ENCODE data around the gene PIBF1. TPM values are rescaled to one million over a fixed set of nuclear protein-coding genes. Genes with fewer than 3 reads are reported as not detected.

Gene PIBF1
- total RNA-seq (ENCODE audit: low replicate concordance), result 8.4 and 23.4 TPM in 2 replicates

GRCh38 chr13:72781451-72782439 is at the start of gene PIBF1, which contains the start of gene DIS3:
TSS of gene PIBF1 (plus strand) at chr13:72782133. CDS start at chr13:72783470, 1,337 bp downstream.
TSS of gene DIS3 (minus strand) at chr13:72781900. CDS start at chr13:72781832, 68 bp downstream.

GRCh38 chr13:73058736-73059459 is 277.0 kb downstream of the PIBF1 start, which contains the start of gene KLF5:
TSS of gene KLF5 (plus strand) at chr13:73059005. CDS start at chr13:73059328, 323 bp downstream.

Other genes with a start within 250 kb of the PIBF1 start
- gene MZT1, start 54.5 kb upstream of the PIBF1 start, total RNA-seq (ENCODE audit: low replicate concordance), result 2.6 and 10.4 TPM in 2 replicates
- gene BORA, start 54.2 kb upstream of the PIBF1 start, total RNA-seq (ENCODE audit: low replicate concordance), result 1.3 and 2.9 TPM in 2 replicates
- 14.0 and 39.5 TPM in 2 replicates for gene DIS3, start 233 bp upstream of the PIBF1 start, total RNA-seq (ENCODE audit: low replicate concordance)